ENCODE results near the gene RGS7. TPM values are rescaled to one million over a fixed set of nuclear protein-coding genes. Genes with fewer than 3 reads are reported as not detected.

RGS7 gene
- total RNA-seq, 2 experiments from 2014 or later = not detected

GRCh38 chr1:241105147-241105546 is 251.9 kb downstream of the RGS7 start:
- CTCF ChIA-PET = no interaction called here
- H3K36me3 Mint-ChIP-seq (ENCODE audit: low read depth) = no peaks in the 10 kb centered on the region

GRCh38 chr1:241102664-241103063 is 254.3 kb downstream of the RGS7 start:
- Mint-ChIP-seq H3K4me1 (ENCODE audit: low read depth) (no peaks in the 10 kb centered on the region), H3K27me3 (no peaks in the 10 kb centered on the region), H3K9me3 (no peaks in the 10 kb centered on the region), H3K36me3 (ENCODE audit: low read depth) (no peaks in the 10 kb centered on the region), H3K27ac (no peak overlapping the region), H3K4me3 (no peak overlapping the region)
- no peak for TF ChIP-seq CTCF (IDR thresholded peaks at IDR 0.05)
- intact Hi-C loops (cut with DNase I, micrococcal nuclease) = no loop called here
- no peak for DNase-seq
- ChIA-PET POLR2A (no interaction called here), CTCF (no interaction called here)
- no peaks in the 10 kb centered on the region for H3K27me3 ChIP-seq (ENCODE audit: control insufficient read depth in 1 of 2, insufficient read depth in 2 of 2, low read length in 2 of 2)
- H3K4me3 ChIP-seq (ENCODE audit: low read length) = no peak overlapping the region
- peaks cover 0 to 4% of the 10 kb centered on the region in 2 experiments for H3K9me3 ChIP-seq (ENCODE audit: control insufficient read depth in 1 of 2, insufficient read depth in 1 of 2, low read length in 2 of 2)
- H3K4me1 ChIP-seq (ENCODE audit: insufficient read depth, low read length) = no peaks in the 10 kb centered on the region
- H3K36me3 ChIP-seq (ENCODE audit: insufficient read depth, low read length) = no peaks in the 10 kb centered on the region
- no peak for ATAC-seq (ENCODE audit: poor library complexity)
- no peak overlapping the region for H3K27ac ChIP-seq (ENCODE audit: low read depth in 1 of 2, low read length in 2 of 2)

More at GRCh38 chr1:241105147-241105546, 251.9 kb downstream of the RGS7 start:
- no peaks in the 10 kb centered on the region for H3K4me1 Mint-ChIP-seq (ENCODE audit: low read depth)
- Histone ChIP-seq H3K27me3 (ENCODE audit: control insufficient read depth in 1 of 2, insufficient read depth in 2 of 2, low read length in 2 of 2) (no peaks in the 10 kb centered on the region), H3K9me3 (ENCODE audit: control insufficient read depth in 1 of 2, insufficient read depth in 1 of 2, low read length in 2 of 2) (peaks cover 0 to 6% of the 10 kb centered on the region in 2 experiments), H3K4me1 (ENCODE audit: insufficient read depth, low read length) (no peaks in the 10 kb centered on the region), H3K36me3 (ENCODE audit: insufficient read depth, low read length) (no peaks in the 10 kb centered on the region), H3K4me3 (ENCODE audit: low read length) (no peak overlapping the region), H3K27ac (ENCODE audit: low read depth in 1 of 2, low read length in 2 of 2) (no peak overlapping the region)
- ATAC-seq (ENCODE audit: poor library complexity) (no peak), DNase-seq (no peak)
- intact Hi-C loops (cut with DNase I, micrococcal nuclease) = no loop called here
- H3K4me3 Mint-ChIP-seq = no peak overlapping the region
- H3K27ac Mint-ChIP-seq = no peak overlapping the region
- no peak for TF ChIP-seq CTCF (IDR thresholded peaks at IDR 0.05)
- no peaks in the 10 kb centered on the region for H3K27me3 Mint-ChIP-seq
- no peaks in the 10 kb centered on the region for H3K9me3 Mint-ChIP-seq
- POLR2A ChIA-PET = no interaction called here

- H3K4me3 ChIP-seq (ENCODE audit: low read length) = no peak overlapping the region
- no peaks in the 10 kb centered on the region for H3K4me1 ChIP-seq (ENCODE audit: insufficient read depth, low read length)
- Mint-ChIP-seq H3K27ac (no peak overlapping the region), H3K4me3 (no peak overlapping the region), H3K36me3 (ENCODE audit: low read depth) (no peaks in the 10 kb centered on the region), H3K27me3 (no peaks in the 10 kb centered on the region), H3K9me3 (no peaks in the 10 kb centered on the region), H3K4me1 (ENCODE audit: low read depth) (no peaks in the 10 kb centered on the region)
- H3K9me3 ChIP-seq (ENCODE audit: control insufficient read depth in 1 of 2, insufficient read depth in 1 of 2, low read length in 2 of 2) = peaks cover 0 to 4% of the 10 kb centered on the region in 2 experiments
- H3K36me3 ChIP-seq (ENCODE audit: insufficient read depth, low read length) = no peaks in the 10 kb centered on the region
- ChIA-PET CTCF (no interaction called here), POLR2A (no interaction called here)
- no peak for ATAC-seq (ENCODE audit: poor library complexity)
- no peaks in the 10 kb centered on the region for H3K27me3 ChIP-seq (ENCODE audit: control insufficient read depth in 1 of 2, insufficient read depth in 2 of 2, low read length in 2 of 2)
- H3K27ac ChIP-seq (ENCODE audit: low read depth in 1 of 2, low read length in 2 of 2) = no peak overlapping the region
- no peak for DNase-seq
- TF ChIP-seq CTCF (IDR thresholded peaks at IDR 0.05) = no peak
- intact Hi-C loops (cut with DNase I, micrococcal nuclease) = no loop called here
Measured at GRCh38 chr1:241101622-241102021, 255.4 kb downstream of the RGS7 start.
